ENCODE results near the gene ATXN2.
"Not testable (repeated sequence)": the region's sequence is repeated elsewhere in the genome, so short reads cannot be mapped to it uniquely, and the experiment has no call there.

Gene ATXN2

DNA sequence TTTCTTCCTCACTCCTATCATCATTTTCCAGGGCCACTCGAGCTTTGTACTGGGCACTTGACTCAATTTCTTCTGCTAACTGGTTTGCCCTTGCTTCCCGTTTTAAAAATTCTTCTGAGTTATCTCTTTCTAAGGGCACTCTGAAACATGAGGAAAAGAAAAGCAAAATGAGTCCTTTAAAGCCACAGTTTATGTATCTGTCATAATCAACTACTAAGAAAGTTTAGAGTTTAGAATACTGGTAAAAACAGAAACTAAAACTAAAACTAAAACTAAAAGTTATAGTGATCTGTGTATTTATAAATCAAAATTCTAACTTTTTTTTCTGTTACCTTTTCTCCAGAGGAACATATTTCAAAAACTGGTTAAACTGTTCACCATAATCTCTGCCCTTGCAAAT is 79.2 kb downstream of the ATXN2 start:
- H3K27me3 ChIP-seq (ENCODE audit: insufficient read depth, low read length) = no peaks in the 10 kb centered on the region
- no peak overlapping the region for H3K9ac ChIP-seq (ENCODE audit: low read depth, low read length)
- peaks cover 94% of the 10 kb centered on the region for H3K36me3 ChIP-seq (ENCODE audit: insufficient read depth, low read depth, low read length)
- H3K27ac ChIP-seq (ENCODE audit: low read length) = no peak overlapping the region
- H3K9me3 ChIP-seq (ENCODE audit: insufficient read depth, low read depth, low read length) = no peaks in the 10 kb centered on the region
- H3K4me3 ChIP-seq (ENCODE audit: low read length) = no peak overlapping the region
- H3K4me1 ChIP-seq (ENCODE audit: insufficient read depth, low read length) = no peaks in the 10 kb centered on the region

DNA sequence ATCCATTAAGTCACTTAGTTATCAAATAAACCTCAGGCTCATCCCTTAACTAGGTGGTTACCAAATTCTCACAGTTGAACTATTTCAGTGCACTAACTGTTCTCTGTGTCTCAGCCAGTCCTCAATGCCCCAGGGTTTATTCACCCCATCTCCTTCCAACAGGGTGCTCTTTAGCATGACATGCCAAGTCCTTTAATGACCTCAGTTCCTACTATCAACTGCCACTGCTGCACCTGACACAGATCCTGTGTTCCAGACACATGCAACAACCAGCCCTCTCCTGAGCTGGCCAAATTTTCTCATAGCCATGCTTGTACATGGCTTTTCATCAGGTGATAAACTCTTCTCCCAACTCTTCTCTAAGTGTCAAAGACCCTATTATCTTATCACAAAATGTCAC is 80.0 kb downstream of the ATXN2 start:
- Histone ChIP-seq H3K27me3 (ENCODE audit: insufficient read depth, low read length) (no peaks in the 10 kb centered on the region), H3K9me3 (ENCODE audit: insufficient read depth, low read depth, low read length) (no peaks in the 10 kb centered on the region), H3K36me3 (ENCODE audit: insufficient read depth, low read depth, low read length) (peaks cover 91% of the 10 kb centered on the region), H3K4me3 (ENCODE audit: low read length) (no peak overlapping the region), H3K4me1 (ENCODE audit: insufficient read depth, low read length) (no peaks in the 10 kb centered on the region), H3K9ac (ENCODE audit: low read depth, low read length) (no peak overlapping the region), H3K27ac (ENCODE audit: low read length) (no peak overlapping the region)

DNA sequence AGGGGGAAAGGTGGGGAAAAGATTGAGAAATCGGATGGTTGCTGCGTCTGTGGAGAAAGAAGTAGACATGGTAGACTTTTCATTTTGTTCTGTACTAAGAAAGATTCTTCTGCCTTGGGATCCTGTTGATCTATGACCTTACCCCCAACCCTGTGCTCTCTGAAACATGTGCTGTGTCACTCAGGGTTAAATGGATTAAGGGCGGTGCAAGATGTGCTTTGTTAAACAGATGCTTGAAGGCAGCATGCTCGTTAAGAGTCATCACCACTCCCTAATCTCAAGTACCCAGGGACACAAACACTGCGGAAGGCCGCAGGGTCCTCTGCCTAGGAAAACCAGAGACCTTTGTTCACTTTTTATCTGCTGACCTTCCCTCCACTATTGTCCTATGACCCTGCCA is 91.4 kb downstream of the ATXN2 start:
- not testable (repeated sequence) for H3K27ac ChIP-seq (ENCODE audit: low read length); H3K9me3 ChIP-seq (ENCODE audit: insufficient read depth, low read depth, low read length)
- H3K36me3 ChIP-seq (ENCODE audit: insufficient read depth, low read depth, low read length) = peaks cover 81% of the 10 kb centered on the region

DNA sequence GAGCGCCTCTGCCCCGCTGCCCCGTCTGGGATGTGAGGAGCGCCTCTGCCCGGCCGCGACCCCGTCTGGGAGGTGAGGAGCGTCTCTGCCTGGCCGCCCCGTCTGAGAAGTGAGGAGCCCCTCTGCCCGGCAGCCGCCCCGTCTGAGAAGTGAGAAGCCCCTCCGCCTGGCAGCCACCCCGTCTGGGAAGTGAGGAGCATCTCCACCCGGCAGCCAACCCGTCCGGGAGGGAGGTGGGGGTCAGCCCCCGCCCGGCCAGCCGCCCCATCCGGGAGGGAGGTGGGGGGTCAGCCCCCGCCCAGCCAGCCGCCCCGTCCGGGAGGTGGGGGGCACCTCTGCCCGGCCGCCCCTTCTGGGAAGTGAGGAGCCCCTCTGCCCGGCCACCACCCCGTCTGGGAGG is 91.9 kb downstream of the ATXN2 start:
- H3K9me3 ChIP-seq (ENCODE audit: insufficient read depth, low read depth, low read length); H3K4me1 ChIP-seq (ENCODE audit: insufficient read depth, low read length); H3K27me3 ChIP-seq (ENCODE audit: insufficient read depth, low read length); H3K4me3 ChIP-seq (ENCODE audit: low read length); H3K27ac ChIP-seq (ENCODE audit: low read length); H3K9ac ChIP-seq (ENCODE audit: low read depth, low read length): not testable (repeated sequence)
- H3K36me3 ChIP-seq (ENCODE audit: insufficient read depth, low read depth, low read length) = peaks cover 80% of the 10 kb centered on the region

More for the DNA sequence above, 91.4 kb downstream of the ATXN2 start:
- H3K4me3 ChIP-seq (ENCODE audit: low read length); H3K27me3 ChIP-seq (ENCODE audit: insufficient read depth, low read length); H3K4me1 ChIP-seq (ENCODE audit: insufficient read depth, low read length); H3K9ac ChIP-seq (ENCODE audit: low read depth, low read length): not testable (repeated sequence)

DNA sequence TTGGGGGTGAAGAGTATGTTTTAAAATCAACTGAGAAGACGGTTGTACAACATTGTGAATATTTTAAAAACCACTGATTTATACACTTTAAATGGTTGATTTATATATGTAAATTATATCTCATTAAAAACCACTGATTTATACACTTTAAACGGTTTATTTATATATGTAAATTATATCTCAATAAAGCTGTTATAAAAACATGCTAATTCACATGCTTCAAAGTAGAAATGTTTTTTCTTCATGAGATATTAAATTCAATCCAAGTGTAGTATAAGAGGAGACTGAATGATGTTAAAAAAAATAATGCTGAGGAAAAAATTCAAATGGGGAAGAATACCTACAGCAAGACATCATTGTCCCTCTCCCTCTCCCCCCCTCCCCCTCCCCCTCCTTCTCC is 92.9 kb downstream of the ATXN2 start:
- no peaks in the 10 kb centered on the region for H3K27me3 ChIP-seq (ENCODE audit: insufficient read depth, low read length)
- peaks cover 3% of the 10 kb centered on the region; the same call in 1 of the 2 replicates for H3K4me1 ChIP-seq (ENCODE audit: insufficient read depth, low read length)
- no peak overlapping the region for H3K27ac ChIP-seq (ENCODE audit: low read length)
- no peaks in the 10 kb centered on the region for H3K9me3 ChIP-seq (ENCODE audit: insufficient read depth, low read depth, low read length)
- H3K36me3 ChIP-seq (ENCODE audit: insufficient read depth, low read depth, low read length) = peaks cover 77% of the 10 kb centered on the region
- no peak overlapping the region for H3K4me3 ChIP-seq (ENCODE audit: low read length)
- H3K9ac ChIP-seq (ENCODE audit: low read depth, low read length) = no peak overlapping the region

DNA sequence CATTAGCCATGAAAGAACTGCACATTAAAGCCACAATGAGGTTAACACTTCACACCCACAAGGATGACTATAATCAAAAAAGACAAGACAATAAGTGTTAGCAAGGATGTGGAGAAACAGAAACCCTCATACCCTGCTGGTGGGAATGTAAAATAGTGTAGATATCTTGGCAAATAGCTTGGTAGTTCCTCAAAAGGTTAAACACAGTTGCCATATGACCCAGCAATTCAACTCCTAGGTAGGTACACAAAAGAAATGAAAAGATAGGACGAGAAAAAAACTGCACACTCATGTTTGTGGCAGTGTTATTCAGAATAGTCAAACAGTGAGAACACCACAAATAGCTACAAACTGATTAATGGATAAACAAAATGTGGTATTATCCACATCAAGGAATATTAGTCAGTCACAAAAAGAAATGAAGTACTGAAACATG is 93.5 kb downstream of the ATXN2 start:
- no peaks in the 10 kb centered on the region for H3K9me3 ChIP-seq (ENCODE audit: insufficient read depth, low read depth, low read length)
- no peaks in the 10 kb centered on the region for H3K27me3 ChIP-seq (ENCODE audit: insufficient read depth, low read length)
- H3K27ac ChIP-seq (ENCODE audit: low read length) = no peak overlapping the region
- H3K4me3 ChIP-seq (ENCODE audit: low read length) = no peak overlapping the region
- H3K36me3 ChIP-seq (ENCODE audit: insufficient read depth, low read depth, low read length) = peaks cover 76% of the 10 kb centered on the region
- peaks cover 3% of the 10 kb centered on the region; the same call in 1 of the 2 replicates for H3K4me1 ChIP-seq (ENCODE audit: insufficient read depth, low read length)
- H3K9ac ChIP-seq (ENCODE audit: low read depth, low read length) = no peak overlapping the region

DNA sequence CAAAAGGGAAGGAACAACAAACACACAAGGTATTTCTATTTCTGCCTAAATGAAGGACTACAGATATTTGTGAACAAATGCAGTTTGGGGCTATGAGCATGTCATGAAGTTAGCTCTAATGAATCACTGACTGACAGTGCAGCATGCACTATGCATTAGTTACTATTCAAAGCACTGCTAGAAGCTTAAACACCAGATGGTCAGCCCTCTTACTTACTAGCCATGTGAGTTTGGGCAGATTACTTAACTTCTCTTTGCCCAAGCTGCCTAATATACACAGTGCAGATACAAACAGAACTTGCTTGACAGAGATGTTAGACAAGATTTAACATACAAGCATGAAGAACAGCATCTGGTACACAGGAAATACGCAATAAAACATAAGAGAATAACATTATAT is 96.0 kb downstream of the ATXN2 start:
- H3K9me3 ChIP-seq (ENCODE audit: insufficient read depth, low read depth, low read length) = no peaks in the 10 kb centered on the region
- H3K27me3 ChIP-seq (ENCODE audit: insufficient read depth, low read length) = no peaks in the 10 kb centered on the region
- H3K9ac ChIP-seq (ENCODE audit: low read depth, low read length) = no peak overlapping the region
- H3K4me3 ChIP-seq (ENCODE audit: low read length) = no peak overlapping the region
- peaks cover 60% of the 10 kb centered on the region for H3K36me3 ChIP-seq (ENCODE audit: insufficient read depth, low read depth, low read length)
- H3K27ac ChIP-seq (ENCODE audit: low read length) = no peak overlapping the region
- peaks cover 3% of the 10 kb centered on the region; the same call in 1 of the 2 replicates for H3K4me1 ChIP-seq (ENCODE audit: insufficient read depth, low read length)

DNA sequence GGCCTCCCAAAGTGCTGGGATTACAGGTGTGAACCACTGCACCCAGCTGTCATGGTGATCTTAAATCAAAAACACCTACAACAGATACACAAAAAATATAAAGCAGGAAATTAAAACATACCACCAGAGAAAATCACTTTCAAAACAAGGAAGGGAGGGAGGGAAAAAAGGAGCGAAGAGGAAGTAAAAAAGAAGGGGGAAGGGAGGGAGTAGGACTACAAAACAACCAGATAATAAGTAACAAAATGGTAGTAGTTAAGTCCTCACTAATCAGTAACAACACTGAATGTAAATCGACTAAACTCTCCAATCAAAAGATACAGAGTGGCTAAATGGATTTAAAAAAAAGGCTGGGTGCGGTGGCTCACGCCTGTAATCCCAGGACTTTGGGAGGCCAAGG is 104.4 kb downstream of the ATXN2 start:
- H3K27ac ChIP-seq (ENCODE audit: low read length) = no peak overlapping the region
- no peaks in the 10 kb centered on the region for H3K27me3 ChIP-seq (ENCODE audit: insufficient read depth, low read length)
- H3K9ac ChIP-seq (ENCODE audit: low read depth, low read length) = no peak overlapping the region
- peaks cover 73% of the 10 kb centered on the region for H3K36me3 ChIP-seq (ENCODE audit: insufficient read depth, low read depth, low read length)
- no peaks in the 10 kb centered on the region for H3K9me3 ChIP-seq (ENCODE audit: insufficient read depth, low read depth, low read length)
- H3K4me3 ChIP-seq (ENCODE audit: low read length) = no peak overlapping the region
- no peaks in the 10 kb centered on the region for H3K4me1 ChIP-seq (ENCODE audit: insufficient read depth, low read length)

DNA sequence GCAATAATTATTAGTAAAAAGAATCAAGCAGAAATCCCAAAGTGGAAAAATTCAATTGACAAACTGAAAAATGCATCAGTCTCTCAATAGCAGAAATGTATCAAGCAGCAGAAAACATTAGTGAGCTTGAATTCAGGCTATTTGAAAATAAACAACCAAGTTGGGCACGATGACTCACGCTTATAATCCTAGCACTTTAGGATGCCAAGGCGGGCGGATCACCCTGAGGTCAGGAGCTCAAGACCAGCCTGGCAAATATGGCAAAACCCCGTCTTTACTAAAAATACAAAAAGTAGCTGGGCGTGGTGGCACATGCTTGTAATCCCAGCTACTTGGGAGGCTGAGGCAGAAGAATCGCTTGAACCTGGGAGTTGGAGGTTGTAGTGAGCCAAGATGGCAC is 106.1 kb downstream of the ATXN2 start:
- H3K4me3 ChIP-seq (ENCODE audit: low read length); H3K9ac ChIP-seq (ENCODE audit: low read depth, low read length); H3K27ac ChIP-seq (ENCODE audit: low read length); H3K4me1 ChIP-seq (ENCODE audit: insufficient read depth, low read length); H3K9me3 ChIP-seq (ENCODE audit: insufficient read depth, low read depth, low read length); H3K27me3 ChIP-seq (ENCODE audit: insufficient read depth, low read length): not testable (repeated sequence)
- peaks cover 83% of the 10 kb centered on the region for H3K36me3 ChIP-seq (ENCODE audit: insufficient read depth, low read depth, low read length)

DNA sequence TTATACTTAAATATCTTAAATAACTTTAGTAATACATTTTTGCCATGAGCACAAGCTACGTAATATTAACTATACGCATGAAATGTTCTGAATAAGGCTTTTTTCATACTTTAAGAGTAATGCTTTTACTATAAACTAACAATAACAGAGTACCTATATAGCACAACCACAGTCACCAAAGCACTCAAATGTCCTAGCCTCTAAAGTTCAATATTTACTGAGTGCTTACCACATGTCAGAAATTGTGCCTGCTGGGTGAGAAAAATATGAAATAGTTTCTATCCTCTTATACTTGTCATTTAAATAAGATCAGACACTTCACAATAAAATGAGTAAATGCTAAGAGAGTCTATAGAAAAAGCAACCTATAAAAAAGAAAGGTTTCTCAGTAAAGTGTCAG is 110.3 kb downstream of the ATXN2 start:
- Histone ChIP-seq H3K4me1 (ENCODE audit: insufficient read depth, low read length) (no peaks in the 10 kb centered on the region), H3K27ac (ENCODE audit: low read length) (no peak overlapping the region), H3K36me3 (ENCODE audit: insufficient read depth, low read depth, low read length) (peaks cover 88% of the 10 kb centered on the region), H3K9me3 (ENCODE audit: insufficient read depth, low read depth, low read length) (no peaks in the 10 kb centered on the region), H3K4me3 (ENCODE audit: low read length) (no peak overlapping the region), H3K9ac (ENCODE audit: low read depth, low read length) (no peak overlapping the region), H3K27me3 (ENCODE audit: insufficient read depth, low read length) (no peaks in the 10 kb centered on the region)

DNA sequence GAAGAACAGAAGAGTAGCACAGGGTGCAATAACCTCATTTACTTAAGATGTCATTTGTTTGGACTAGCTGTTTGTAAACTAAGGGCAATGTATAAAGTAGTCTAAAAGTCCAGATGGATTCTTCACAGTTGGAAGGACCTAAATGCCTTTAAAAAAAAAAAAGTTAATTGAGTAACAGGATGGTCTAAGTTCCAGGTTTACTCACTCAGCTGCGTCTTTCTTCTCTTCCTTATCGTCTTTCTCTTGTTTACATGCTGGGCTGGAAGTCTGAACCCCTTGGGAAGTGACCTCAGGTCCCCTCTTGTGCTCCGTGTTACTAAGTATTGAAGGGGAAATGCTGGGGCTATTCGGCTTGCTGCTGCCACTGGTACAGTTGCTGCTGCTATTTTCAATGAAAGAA is 110.8 kb downstream of the ATXN2 start:
- Histone ChIP-seq H3K27ac (ENCODE audit: low read length) (no peak overlapping the region), H3K4me3 (ENCODE audit: low read length) (no peak overlapping the region), H3K9ac (ENCODE audit: low read depth, low read length) (no peak overlapping the region)

DNA sequence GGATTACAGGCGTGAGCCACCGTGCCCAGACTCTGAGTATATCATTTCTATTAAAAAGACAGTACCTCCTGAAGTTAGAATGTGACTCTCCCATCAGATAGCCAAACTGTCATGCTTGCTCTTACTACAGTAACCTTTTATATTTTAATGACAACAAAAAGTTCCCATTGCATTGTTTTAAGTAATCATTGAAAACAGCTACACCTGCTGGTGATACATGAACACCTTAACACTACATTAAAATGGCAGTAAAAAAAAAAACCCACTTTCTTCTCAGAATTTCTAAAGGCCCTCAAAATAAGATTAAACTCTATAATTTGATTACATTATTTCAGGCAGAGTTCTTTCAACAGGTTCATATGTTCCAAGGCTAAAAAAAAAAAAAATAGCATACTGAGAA is 116.7 kb downstream of the ATXN2 start:
- Histone ChIP-seq H3K27ac (ENCODE audit: low read length) (no peak overlapping the region), H3K9me3 (ENCODE audit: insufficient read depth, low read depth, low read length) (no peaks in the 10 kb centered on the region), H3K9ac (ENCODE audit: low read depth, low read length) (no peak overlapping the region), H3K36me3 (ENCODE audit: insufficient read depth, low read depth, low read length) (peaks cover 75% of the 10 kb centered on the region), H3K4me1 (ENCODE audit: insufficient read depth, low read length) (no peaks in the 10 kb centered on the region), H3K4me3 (ENCODE audit: low read length) (no peak overlapping the region), H3K27me3 (ENCODE audit: insufficient read depth, low read length) (no peaks in the 10 kb centered on the region)

More for the DNA sequence above, 110.8 kb downstream of the ATXN2 start:
- Histone ChIP-seq H3K4me1 (ENCODE audit: insufficient read depth, low read length) (no peaks in the 10 kb centered on the region), H3K27me3 (ENCODE audit: insufficient read depth, low read length) (no peaks in the 10 kb centered on the region), H3K9me3 (ENCODE audit: insufficient read depth, low read depth, low read length) (no peaks in the 10 kb centered on the region), H3K36me3 (ENCODE audit: insufficient read depth, low read depth, low read length) (peaks cover 89% of the 10 kb centered on the region)

DNA sequence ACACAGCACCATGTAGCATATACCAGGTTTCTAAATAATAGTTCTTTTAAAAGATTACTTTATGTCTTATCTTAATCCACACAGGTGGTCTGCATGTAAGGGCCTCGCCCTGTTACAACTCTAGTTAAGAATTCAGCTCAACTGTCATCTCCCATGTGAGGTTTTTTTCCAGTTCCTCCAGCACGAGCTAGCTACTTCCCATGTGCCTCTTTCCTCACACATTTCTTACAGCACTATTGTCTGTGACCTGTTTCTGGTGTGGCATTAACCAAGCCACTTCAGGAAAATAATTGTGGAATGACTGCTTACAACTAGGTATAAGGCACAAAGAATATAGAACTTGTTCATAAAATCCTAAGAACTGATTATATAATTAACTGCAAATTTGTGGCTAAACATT is 127.9 kb downstream of the ATXN2 start:
- H3K27ac ChIP-seq (ENCODE audit: low read length) = no peak overlapping the region
- H3K4me3 ChIP-seq (ENCODE audit: low read length) = no peak overlapping the region
- no peaks in the 10 kb centered on the region for H3K4me1 ChIP-seq (ENCODE audit: insufficient read depth, low read length)
- peaks cover 56% of the 10 kb centered on the region for H3K36me3 ChIP-seq (ENCODE audit: insufficient read depth, low read depth, low read length)
- H3K9ac ChIP-seq (ENCODE audit: low read depth, low read length) = no peak overlapping the region
- no peaks in the 10 kb centered on the region for H3K9me3 ChIP-seq (ENCODE audit: insufficient read depth, low read depth, low read length)
- H3K27me3 ChIP-seq (ENCODE audit: insufficient read depth, low read length) = no peaks in the 10 kb centered on the region

Measured in iPS-20b (cell line).